ENCODE results near the gene FSTL4. TPM values are rescaled to one million over a fixed set of nuclear protein-coding genes. Genes with fewer than 3 reads are reported as not detected.

FSTL4 gene
- total RNA-seq = not detected
- long read RNA-seq = 0 reads

GRCh38 chr5:133612249-133612860, at the start of gene FSTL4:
Gene FSTL4 (minus strand): TSS chr5:133612541.
- DNase-seq (ENCODE audit: low spot score) = no peak
- intact Hi-C loops (cut with DNase I) = loop anchor here (5.0 kb wide), 1 partner anchor 60 kb away; no protein-coding TSS in a partner anchor

GRCh38 chr5:133661389-133661788, 49.0 kb upstream of the FSTL4 start:
- no peak for DNase-seq (ENCODE audit: low spot score)
- intact Hi-C loops (cut with DNase I) = no loop called here

- intact Hi-C loops (cut with DNase I) = no loop called here
- no peak for DNase-seq (ENCODE audit: low spot score)
These were observed 46.0 kb upstream of the FSTL4 start for GRCh38 chr5:133658327-133658726.

- intact Hi-C loops (cut with DNase I) = no loop called here
- no peak for DNase-seq (ENCODE audit: low spot score)
These were observed 44.7 kb upstream of the FSTL4 start for GRCh38 chr5:133657036-133657435.

GRCh38 chr5:133655966-133656365, 43.6 kb upstream of the FSTL4 start:
- intact Hi-C loops (cut with DNase I) = no loop called here
- no peak for DNase-seq (ENCODE audit: low spot score)

- no peak for DNase-seq (ENCODE audit: low spot score)
- intact Hi-C loops (cut with DNase I) = no loop called here
These were observed 41.4 kb upstream of the FSTL4 start for GRCh38 chr5:133653760-133654049.

- intact Hi-C loops (cut with DNase I) = no loop called here
- DNase-seq (ENCODE audit: low spot score) = no peak
These were observed 40.8 kb upstream of the FSTL4 start for GRCh38 chr5:133652951-133653759.

- DNase-seq (ENCODE audit: low spot score) = no peak
- intact Hi-C loops (cut with DNase I) = no loop called here
These were observed 31.9 kb upstream of the FSTL4 start for GRCh38 chr5:133644000-133644865.

GRCh38 chr5:133643365-133643764, 31.0 kb upstream of the FSTL4 start:
- intact Hi-C loops (cut with DNase I) = no loop called here
- no peak for DNase-seq (ENCODE audit: low spot score)

GRCh38 chr5:133642153-133642722, 29.9 kb upstream of the FSTL4 start:
- intact Hi-C loops (cut with DNase I) = no loop called here
- no peak for DNase-seq (ENCODE audit: low spot score)

GRCh38 chr5:133641683-133642082, 29.3 kb upstream of the FSTL4 start:
- intact Hi-C loops (cut with DNase I) = no loop called here
- no peak for DNase-seq (ENCODE audit: low spot score)

- DNase-seq (ENCODE audit: low spot score) = no peak
- intact Hi-C loops (cut with DNase I) = no loop called here
These were observed 27.6 kb upstream of the FSTL4 start for GRCh38 chr5:133639850-133640528.

GRCh38 chr5:133638436-133638835, 26.1 kb upstream of the FSTL4 start:
- DNase-seq (ENCODE audit: low spot score) = no peak
- intact Hi-C loops (cut with DNase I) = no loop called here

- intact Hi-C loops (cut with DNase I) = no loop called here
- DNase-seq (ENCODE audit: low spot score) = no peak
These were observed 24.9 kb upstream of the FSTL4 start for GRCh38 chr5:133637206-133637605.

GRCh38 chr5:133635051-133635450, 22.7 kb upstream of the FSTL4 start:
- no peak for DNase-seq (ENCODE audit: low spot score)
- intact Hi-C loops (cut with DNase I) = no loop called here

- intact Hi-C loops (cut with DNase I) = no loop called here
- no peak for DNase-seq (ENCODE audit: low spot score)
These were observed 14.8 kb upstream of the FSTL4 start for GRCh38 chr5:133627180-133627579.

- intact Hi-C loops (cut with DNase I) = no loop called here
- DNase-seq (ENCODE audit: low spot score) = no peak
These were observed 12.0 kb upstream of the FSTL4 start for GRCh38 chr5:133624316-133624715.

- no peak for DNase-seq (ENCODE audit: low spot score)
- intact Hi-C loops (cut with DNase I) = no loop called here
These were observed 5.8 kb upstream of the FSTL4 start for GRCh38 chr5:133618141-133618540.

- intact Hi-C loops (cut with DNase I) = loop anchor here (5.0 kb wide), 1 partner anchor 61 kb away; no protein-coding TSS in a partner anchor
These were observed 1.4 kb upstream of the FSTL4 start for GRCh38 chr5:133613743-133614142.

More at GRCh38 chr5:133613743-133614142, 1.4 kb upstream of the FSTL4 start:
- no peak for DNase-seq (ENCODE audit: low spot score)

All from cardiac septum (tissue), 1 donor.